SK-N-SH (cell line): ENCODE results near the gene SCFD1.
"Not testable (repeated sequence)": the region's sequence is repeated elsewhere in the genome, so short reads cannot be mapped to it uniquely, and the experiment has no call there.

Experiments used
- CTCF ChIP-seq: fragments of 200-600 bp; sonication (generic); IDR thresholded peaks from 2 replicates; pipeline ENCODE4 v1.6.1; 2017; ENCODE audit warnings: antibody characterized with exemption, mild to moderate bottlenecking, moderate library complexity
- EZH2phosphoT487 ChIP-seq: fragments of 200-600 bp; sonication (generic); IDR thresholded peaks from 2 replicates; pipeline ENCODE4 v1.6.1; 2017; ENCODE audit warnings: low read depth, mixed run types, mild to moderate bottlenecking, antibody characterized with exemption, moderate library complexity, borderline replicate concordance
- MAX ChIP-seq: IDR thresholded peaks from 2 replicates; pipeline ENCODE4 v1.4.0; 2012; ENCODE audit warnings: low read depth
- POLR2AphosphoS5 ChIP-seq: IDR thresholded peaks from 2 replicates; pipeline ENCODE4 v1.6.1; 2012; ENCODE audit warnings: low read depth, low read length
- RCOR1 ChIP-seq: fragments of 150-350 bp; IDR thresholded peaks from 2 replicates; pipeline ENCODE4 v1.6.1; 2017; ENCODE audit warnings: antibody characterized with exemption, low read length
- REST ChIP-seq: IDR thresholded peaks from 2 replicates; pipeline ENCODE4 v1.6.1; 2012; ENCODE audit warnings: mild to moderate bottlenecking, low read depth, low read length, moderate library complexity

GRCh38 chr14:30576333-30576732 is 45.8 kb upstream of the SCFD1 start:
- not testable (repeated sequence) for TF ChIP-seq CTCF, REST, RCOR1, POLR2AphosphoS5, MAX, EZH2phosphoT487
